ENCODE measurements around the gene DENND5A.
"Not testable (repeated sequence)": the region's sequence is repeated elsewhere in the genome, so short reads cannot be mapped to it uniquely, and the experiment has no call there.

Gene DENND5A

DNA sequence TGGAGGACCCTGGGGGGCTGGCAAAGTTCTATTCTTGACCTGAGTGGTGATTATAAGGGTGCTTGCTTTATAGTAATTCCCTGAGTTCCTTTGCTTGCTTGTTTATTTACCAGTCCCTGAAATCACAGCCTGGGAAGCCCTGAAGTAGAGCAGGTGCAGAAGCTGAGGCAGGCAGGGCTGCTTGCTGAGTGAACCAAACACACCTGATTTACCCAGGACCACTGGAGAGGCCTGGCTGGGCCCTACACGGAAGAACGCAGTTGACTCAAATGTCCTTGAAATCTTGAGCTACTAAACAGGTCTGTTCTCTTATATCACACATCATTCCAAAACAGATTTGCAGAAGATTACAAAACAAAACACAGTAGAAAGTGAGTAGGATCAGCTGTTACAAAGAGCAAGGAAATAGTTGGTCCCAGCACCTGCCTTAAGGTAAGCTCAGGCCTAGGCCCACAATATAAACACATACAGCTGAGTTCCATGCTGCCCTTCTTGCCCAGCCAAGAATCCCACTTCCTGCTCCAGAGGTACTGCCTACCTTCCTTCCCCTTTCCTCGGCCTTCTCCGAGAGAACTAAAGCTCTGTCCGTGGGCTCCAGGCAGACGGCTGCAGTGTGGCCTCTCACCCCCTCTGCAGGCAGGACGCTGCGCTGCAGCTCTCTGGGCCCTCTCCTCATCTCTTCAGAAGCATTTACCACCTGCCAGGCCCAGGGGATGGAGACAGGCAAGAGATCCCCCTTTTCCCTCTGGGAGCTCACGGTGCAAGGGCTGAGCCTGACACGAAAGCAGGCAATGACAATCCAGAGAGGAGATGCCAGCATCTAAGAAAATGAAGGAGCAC lies 127.6 kb downstream of the DENND5A start:
- peak; percentile 44 for DNase-seq (ENCODE audit: low read depth)

DNA sequence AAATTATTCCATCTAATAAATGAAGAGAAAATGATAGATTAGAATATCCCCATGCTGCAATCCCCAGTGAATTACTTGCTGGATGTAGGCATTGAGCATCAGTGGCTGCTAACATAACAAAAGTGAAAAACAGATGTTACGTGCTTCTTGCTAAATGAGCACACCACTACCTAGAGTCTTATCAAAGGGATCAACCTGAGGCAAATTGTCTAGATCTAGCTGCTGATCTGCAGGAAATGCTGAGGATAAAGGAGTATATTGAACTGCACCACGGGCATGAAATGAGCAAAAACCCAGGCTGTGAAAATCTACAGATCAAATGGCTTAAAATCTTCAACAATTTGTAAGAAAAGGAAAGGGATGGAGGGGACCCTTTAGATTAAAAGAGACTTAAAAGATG lies 128.4 kb downstream of the DENND5A start:
- no peak for DNase-seq (ENCODE audit: low read depth)

DNA sequence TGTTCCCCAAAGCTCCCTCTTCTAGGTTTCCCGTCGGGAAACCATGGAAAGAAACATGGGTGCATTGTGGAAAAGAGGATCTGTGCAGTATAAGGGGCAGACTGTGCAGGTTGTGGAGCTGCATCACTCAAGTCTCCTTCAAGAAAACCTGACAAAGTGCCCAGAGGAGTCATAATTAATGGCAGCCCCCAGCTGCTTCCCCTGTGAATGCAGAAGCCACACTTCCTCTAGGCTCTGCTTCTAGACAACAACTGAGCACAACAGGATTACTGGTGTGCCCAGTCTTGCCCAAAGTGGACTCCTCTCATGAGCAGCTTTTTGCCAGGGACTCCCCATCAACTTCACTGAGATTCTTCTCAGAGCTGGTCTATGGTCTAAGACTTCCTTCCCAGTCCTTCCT lies 131.2 kb downstream of the DENND5A start:
- DNase-seq (ENCODE audit: low read depth) = no peak

DNA sequence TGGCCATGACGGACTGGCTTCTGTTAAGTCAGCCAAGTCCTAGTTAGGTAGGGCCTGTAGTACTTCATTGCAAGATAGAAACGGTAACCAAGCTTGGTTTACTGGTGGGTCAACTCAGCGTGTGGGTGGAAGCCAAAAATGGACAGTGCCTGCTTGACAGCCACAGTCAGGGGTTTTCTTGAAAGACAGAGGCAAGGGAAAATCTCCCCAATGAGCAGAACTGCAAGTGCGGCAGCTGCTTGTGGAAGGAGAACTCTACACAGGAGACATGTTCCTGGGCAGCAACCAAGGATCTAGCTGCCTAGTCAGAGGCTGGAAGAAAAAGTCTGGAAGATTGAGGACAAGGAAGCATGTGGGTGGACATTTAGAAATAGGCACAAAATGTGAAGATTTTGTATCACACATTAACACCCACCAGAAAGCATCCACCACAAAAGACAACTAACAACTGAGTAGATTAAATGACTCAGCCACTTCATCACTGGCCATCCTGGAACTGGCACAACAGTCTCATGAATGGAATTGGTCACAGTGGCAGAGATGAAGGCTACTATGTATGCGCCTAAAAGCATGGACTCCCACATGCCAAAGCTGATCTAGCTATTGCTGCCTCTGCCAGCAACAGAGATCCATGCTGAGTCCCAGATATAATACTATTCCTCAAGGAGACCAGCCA lies 132.8 kb downstream of the DENND5A start:
- DNase-seq (ENCODE audit: low read depth) = no peak

DNA sequence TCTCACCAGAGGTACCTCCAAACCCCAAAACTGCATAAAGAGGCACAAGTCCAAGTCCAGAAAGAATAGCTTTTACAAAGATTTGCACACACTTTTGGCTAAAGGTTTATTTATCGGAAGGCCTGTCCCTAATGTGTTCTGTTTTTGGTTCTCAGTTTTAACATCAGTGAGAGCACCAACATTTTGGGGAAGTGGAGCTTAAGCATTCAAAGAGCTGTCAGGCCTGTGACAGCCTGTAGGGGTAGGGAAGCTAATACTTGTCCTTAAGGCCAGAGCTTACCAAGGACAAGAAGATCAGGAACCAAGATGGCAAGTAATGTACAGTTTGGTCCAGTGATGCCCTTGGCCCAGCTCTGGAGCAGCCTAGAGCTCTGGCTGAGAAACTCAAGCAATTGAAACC lies 134.9 kb downstream of the DENND5A start:
- no peak for DNase-seq (ENCODE audit: low read depth)

DNA sequence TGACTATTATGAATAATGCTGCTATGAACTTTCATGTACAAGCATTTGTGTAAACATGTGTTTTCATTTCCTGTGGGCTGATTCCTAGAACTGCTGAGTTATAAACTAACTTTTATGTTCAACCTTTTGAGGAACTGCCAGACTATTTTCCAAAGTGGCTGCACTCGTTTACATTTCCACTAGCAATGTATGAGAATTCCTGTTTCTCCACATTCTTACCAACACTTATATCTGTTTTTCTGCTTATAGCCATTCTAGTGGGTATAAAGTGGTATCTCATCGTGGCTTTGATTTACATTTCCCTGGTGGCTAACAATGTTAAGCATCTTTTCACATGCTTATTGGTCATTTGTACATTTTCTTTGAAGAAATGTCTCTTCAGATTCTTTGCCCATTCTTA lies 138.5 kb downstream of the DENND5A start:
- no peak for DNase-seq (ENCODE audit: low read depth)

DNA sequence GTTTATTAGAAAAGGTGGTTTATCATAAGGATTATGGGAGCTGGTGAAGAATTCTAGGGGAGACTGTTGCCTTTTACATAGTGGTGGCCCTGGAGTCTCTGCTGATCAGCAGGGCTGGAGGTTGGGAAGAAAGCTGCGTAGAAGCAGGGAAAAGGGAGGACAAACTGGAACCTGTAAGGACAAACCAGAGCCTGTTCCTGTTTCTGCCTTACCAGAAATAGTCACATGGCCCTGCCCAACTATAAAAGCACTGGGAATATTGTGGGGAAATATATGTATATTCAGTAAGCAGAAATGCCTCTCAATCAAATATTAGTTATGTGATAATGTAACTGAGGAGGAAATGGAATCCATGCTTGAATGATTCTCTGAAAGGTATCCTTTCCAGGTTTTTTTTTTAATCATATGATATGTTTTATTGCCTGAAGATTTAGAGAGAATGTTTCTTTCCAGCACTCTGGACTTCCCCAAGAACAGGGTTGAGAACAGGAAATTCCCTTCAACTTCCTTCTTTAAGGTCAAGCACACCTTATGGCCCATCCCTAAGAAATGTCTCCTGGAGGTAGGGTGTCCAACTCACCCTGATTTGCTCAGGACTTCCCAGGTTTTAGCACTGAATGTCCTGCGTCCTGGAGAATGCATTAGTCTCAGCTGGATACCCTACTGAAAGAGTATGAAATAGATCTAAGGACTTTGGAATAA lies 139.8 kb downstream of the DENND5A start:
- no peak for DNase-seq (ENCODE audit: low read depth)

DNA sequence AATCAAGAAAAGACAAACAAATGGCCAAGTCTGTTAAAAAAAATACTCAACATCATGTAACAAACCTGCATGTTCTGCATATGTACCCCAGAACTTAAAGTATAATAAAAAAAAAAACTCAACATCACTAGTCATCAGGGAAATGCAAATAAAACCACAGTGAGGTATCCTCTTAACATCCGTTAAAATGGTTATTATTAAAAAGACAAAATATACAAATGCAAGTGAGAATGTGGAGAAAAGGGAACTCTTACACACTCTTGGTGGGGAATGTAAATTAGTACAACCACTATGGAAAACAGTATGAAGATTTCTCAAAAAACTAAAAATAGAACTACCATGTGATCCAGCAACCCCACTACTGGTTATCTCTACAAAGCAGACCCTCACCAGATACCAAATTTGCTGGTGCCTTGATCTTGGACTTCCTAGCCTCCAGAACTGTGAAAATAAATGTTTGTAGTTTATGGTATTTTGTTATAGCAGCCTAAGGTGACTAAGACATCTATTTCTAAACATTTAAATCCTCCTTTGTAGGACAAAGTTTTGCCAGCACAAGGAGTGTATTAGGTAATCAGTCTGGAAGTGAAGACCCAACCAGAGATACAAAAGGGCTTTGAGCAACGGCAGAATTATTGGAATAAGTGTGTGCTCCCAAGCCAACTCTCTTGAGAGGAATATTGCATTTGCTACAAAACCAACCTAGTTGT lies 141.4 kb downstream of the DENND5A start:
- no peak for DNase-seq (ENCODE audit: low read depth)

DNA sequence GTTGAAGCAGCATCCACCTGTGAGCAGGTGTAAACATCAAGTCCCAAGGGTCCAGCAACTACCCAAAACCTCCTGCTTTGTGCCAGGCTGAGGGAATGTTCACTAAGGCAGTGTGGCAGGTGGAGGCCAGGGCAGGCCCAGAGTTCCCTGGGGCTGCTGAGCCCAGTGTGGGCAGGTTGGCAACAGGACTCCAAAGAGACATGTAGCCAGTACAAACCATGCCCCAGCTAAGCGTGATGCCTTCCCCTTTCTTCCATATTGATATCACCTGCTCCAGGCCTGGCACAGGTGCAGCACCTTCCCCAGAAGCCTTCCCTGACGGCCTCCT lies 143.7 kb downstream of the DENND5A start:
- DNase-seq (ENCODE audit: low read depth) = no peak

DNA sequence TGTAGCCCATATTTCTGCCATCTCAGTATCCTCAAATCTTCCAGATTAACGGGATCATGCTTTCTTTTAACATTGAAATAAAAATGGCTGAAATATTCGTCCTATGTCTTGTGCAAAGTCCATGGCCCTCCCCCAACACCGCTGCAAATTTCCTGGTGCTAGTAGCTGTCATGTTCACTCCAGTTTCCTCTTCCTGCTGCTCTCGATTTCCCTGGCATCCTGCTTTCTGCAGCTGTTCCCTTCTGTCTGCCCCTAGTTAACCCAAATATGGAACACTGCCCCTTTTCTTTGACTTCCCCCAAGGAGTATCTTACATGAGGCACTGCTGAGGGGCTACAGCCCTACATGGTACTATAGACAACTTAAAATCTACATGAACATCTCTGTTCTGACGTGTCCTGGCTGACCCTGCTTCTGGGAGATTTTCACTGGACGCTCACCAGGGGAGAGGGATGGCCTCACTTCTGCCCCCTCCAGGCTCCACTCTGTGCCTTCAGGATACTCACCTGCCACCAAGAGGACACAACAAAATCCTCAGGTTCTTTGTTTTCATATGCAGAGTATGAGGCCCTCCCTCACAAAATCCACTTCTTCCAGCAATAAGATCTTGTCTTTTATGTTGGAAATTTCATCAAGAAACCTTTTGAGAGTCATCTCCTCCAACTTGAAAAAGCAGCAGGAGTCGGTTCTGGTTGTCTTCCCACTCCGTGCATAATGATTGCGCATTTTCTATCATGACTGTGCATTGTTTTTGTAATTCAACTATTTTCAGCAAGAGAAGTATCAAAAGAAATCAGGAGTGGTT lies 144.3 kb downstream of the DENND5A start:
- no peak for DNase-seq (ENCODE audit: low read depth)

DNA sequence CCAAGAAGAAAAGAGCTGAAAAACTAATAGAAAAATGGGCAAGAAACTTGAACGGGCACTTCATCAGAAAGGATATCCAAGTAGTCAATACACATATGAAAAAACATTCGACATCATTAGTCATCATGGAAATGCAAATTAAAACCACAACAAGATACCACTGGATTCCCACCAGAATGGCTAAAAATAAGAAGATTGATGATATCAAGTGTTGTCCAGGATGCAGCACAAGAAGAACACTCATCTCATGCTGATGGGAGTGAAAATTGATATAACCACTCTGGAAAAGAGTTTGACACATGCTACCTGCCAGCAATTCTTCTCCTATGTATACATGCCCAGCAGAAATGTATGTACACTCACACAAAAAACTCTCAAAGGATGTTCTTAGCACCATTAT lies 146.9 kb downstream of the DENND5A start:
- DNase-seq (ENCODE audit: low read depth) = no peak

DNA sequence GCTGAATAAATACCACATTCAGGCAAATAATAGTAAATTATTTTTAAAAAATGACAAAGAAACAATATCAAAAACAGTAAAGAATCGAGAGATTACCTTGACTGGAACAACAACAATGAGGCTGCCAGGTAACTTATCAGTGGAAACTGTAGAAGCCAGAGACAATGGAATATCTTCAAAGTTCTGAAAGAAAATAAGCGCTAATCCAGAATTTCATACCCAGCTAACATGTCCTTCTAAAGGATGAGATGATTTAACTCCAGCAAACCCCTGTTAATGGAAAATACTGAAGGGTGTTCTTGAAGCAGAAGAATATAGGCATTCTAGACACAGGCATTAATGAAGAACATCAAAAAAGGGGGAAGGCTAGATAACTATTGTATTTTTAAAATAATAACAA lies 153.1 kb downstream of the DENND5A start:
- DNase-seq (ENCODE audit: low read depth) = no peak

DNA sequence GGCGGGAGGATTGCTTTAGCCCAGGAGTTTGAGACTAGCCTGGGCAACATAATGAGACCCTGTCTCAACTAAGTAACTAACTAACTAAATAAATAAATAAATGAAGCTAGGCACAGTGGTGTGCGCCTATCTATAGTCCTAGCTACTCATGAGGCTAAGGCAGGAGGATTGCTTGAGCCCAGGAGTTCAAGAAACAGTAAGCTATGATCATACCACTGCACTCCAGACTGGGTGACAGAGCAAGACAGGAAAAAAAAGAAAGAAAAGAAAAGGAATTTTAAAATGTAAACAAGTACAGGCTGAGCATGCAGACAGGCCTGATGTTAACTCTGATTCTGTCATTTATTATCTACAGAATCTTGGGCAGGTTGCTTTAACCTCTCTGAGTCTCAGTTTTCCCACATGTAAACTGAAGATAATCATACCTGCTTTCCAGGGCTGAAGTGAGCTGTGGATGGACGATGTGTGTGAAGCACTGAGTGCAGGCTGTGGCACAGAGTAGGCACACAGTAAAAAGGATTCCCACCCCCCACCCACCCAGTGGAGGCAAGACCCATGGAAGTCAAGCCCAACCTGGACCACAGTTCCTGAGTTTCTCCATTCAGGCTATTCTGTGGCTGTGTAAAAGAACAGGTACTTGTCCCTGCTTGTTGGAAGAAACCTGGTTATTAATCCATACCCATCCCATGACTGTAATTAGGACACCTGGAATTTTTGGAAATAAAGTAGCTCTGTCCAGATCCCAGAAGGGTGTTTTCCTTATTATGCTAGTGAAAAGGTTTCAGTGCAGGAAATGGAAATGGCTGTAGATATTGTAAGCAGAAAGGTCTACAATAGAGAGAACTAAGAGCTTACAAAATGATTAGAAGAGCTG lies 155.1 kb downstream of the DENND5A start:
- DNase-seq (ENCODE audit: low read depth) = no peak

DNA sequence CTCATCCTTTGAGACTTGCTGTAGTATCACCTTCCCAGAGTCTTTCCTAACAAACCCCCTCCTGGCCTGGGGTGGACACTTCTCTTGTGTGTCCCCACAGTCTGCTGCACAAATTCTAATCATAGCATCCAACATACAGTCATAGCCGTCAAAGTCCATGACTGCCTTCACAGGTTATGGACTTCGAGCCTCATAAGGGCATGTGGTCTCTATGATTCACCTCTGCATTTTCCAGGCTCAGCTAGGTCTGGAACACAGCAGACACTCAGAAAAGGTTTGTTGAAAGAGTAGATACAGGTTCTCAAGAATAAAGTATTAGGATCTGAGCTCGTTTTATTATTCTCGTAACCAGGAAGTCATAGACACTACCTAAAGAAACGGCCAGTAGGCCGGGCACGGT lies 160.6 kb downstream of the DENND5A start:
- no peak for DNase-seq (ENCODE audit: low read depth)

DNA sequence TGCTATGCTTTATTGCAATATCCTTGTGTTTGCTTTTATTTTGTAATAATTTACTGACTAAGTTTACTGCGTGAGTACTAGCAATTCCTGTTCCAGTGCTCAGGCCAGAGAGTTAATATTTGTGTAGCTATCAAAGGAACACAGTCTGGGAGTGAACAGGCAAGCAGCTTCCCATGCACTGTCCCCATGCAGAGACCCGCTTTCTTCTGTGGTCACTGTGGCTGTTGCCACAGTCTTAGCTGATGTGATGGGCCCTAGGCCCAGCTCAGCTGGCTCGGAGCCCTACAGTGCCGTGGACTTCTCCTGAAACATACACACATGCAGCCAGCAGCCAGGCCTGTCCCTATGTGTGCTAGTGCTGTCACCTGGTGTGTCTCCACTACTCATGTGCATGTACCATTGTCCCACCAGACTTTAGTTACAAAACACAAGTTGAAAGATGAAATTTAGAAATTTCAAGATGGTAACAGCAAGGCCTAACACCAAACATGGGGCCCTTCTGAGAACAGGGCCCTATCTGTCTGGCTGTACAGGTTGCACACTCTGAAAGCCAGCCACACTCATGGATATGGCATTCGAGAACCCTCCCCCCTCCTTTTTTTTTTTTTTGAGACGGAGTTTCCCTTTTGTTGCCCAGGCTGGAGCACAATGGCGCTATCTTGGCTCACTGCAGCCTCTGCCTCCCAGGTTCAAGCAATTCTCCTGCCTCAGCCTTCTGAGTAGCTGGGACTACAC lies 161.4 kb downstream of the DENND5A start:
- no peak for DNase-seq (ENCODE audit: low read depth)

DNA sequence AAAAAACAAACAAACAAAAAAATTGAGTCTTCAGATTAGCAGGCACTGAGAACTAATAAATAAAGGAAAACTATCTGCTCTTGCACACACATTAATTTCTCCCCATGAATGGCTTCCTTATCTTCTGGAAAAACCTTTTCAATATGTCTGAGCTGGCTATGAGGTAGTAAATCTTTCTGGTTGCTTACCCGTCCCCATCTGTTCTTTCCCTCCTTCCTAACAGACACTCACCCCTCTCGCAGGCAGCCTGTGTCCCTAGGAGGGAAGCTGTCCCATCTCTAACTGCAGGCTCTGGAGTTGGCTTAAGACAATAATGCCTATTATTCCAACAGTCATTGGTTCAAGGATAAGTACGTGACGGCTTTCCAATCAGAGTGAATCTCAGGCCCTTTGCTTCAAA lies 165.5 kb downstream of the DENND5A start:
- DNase-seq (ENCODE audit: low read depth) = no peak

DNA sequence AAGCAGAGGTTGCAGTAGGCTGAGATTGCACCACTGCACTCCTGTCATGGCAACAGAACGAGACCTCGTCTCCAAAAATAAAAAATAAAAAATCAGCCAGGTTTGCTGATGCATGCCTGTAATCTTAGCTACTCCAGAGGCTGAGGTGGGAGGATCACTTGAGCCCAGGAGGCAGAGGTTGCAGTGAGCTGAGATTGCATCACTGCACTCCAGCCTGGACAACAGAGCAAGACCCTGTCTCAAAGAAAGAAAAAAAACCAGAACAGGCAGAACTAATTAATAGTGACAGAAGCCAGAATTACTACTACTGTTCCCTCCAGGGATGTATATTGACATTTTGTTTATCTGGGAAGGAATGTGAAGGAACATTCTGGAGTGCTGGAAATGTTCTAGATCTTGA lies 166.7 kb downstream of the DENND5A start:
- DNase-seq (ENCODE audit: low read depth) = not testable (repeated sequence)

DNA sequence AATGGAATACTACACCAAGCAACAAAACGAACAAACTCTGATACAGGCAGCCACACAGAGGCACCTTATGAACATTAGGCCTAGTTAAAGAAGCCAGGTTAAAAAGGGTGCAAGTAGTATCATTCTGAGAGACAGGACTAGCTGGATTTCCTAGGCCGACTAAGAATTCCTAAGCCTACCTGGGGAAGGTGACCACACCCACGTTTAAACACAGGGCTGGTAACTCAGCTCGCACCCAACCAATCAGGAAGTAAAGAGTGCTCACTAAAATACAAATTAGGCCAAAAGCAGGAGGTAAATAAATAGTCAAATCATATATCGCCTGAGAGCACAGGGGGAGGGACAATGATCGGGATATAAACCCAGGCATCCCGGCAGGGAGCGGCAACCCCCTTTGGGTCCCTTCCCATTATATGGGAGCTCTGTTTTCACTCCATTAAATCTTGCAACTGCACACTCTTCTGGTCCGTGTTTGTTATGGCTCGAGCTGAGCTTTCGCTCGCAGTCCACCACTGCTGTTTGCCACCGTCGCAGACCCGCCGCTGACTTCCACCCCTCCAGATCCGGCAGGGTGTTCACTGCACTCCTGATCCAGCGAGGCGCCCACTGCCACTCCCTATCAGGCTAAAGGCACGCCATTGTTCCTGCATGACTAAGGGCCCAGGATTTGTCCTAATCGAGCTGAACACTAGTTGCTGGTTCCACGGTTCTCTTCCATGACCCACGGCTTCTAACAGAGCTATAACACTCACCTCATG lies 167.8 kb downstream of the DENND5A start:
- DNase-seq (ENCODE audit: low read depth) = not testable (repeated sequence)

DNA sequence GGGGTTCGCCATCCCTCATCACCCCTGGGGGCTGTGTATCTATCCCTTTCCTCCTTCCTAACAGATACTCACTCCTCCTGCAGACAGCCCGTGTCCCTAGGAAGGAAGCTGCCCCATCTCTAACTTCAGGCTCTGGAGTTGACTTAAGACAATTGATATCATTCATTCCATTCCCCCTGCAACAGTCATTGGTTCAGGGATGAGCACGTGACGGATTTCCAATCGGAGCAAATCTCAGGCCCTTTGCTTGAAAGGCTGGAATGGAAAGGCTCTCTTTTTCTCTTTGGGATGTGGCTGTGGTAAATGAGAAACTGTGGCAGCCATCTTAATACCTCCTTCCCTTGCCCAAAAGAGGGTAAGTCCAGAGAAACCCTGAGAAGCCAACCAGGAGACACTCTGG lies 168.7 kb downstream of the DENND5A start:
- DNase-seq (ENCODE audit: low read depth) = no peak

Data from fibroblast of the conjunctiva (primary cell).